Esophagus muscularis mucosa (tissue), 4 donors: Measurements from ENCODE around the gene MANEAL. TPM values are rescaled to one million over a fixed set of nuclear protein-coding genes. Genes with fewer than 3 reads are reported as not detected.

Source experiments
- DNase-seq: peaks from one replicate; pipeline ENCODE4 v3.0.0-alpha.2; 2017; ENCODE audit errors: extremely low spot score
- H3K27ac ChIP-seq, 4 donors: fragments of 200-600 bp; sonication (generic); replicated peaks in 1 of 4; 1 replicate in 3 of 4; 2 replicates in 1 of 4; pipeline ENCODE4 v1.5.1; 2016 to 2019; ENCODE audit warnings: mild to moderate bottlenecking in 1 of 4
- H3K27me3 ChIP-seq, 4 donors: fragments of 200-600 bp; sonication (generic); one replicate each; pipeline versions ENCODE4 v1.5.1 to v1.6.0; 2016 to 2019
- H3K36me3 ChIP-seq, 4 donors: fragments of 200-600 bp; sonication (generic); one replicate each; pipeline ENCODE4 v1.5.1; 2016 to 2019
- H3K4me1 ChIP-seq, 4 donors: fragments of 200-600 bp; sonication (generic); one replicate each; pipeline ENCODE4 v1.5.1; 2016 to 2019
- H3K4me3 ChIP-seq, 4 donors: fragments of 200-600 bp; sonication (generic); 1 replicate in 2 of 4; 2 replicates in 2 of 4; pipeline ENCODE4 v1.5.1; 2016 to 2019; ENCODE audit warnings: mild to moderate bottlenecking in 4 of 4, moderate library complexity in 1 of 4
- H3K9me3 ChIP-seq, 4 donors: fragments of 200-600 bp; sonication (generic); 1 replicate in 3 of 4; 2 replicates in 1 of 4; pipeline ENCODE4 v1.5.1; 2016 to 2019
- EP300 ChIP-seq: sonication (generic); formaldehyde crosslinking; IDR thresholded peaks from one replicate; pipeline ENCODE4 v1.6.1; 2017; ENCODE audit warnings: antibody characterized with exemption
- POLR2A ChIP-seq: fragments of 450-650 bp; IDR thresholded peaks from one replicate; pipeline ENCODE4 v1.6.1; 2017; ENCODE audit warnings: antibody characterized with exemption, moderate library complexity, mild to moderate bottlenecking, low read depth
- POLR2AphosphoS5 ChIP-seq, 2 donors: sonication (generic); formaldehyde crosslinking; IDR thresholded peaks; one replicate each; pipeline ENCODE4 v1.6.1; 2017; ENCODE audit warnings: antibody characterized with exemption in 2 of 2
- WGBS: methylation state at CpG from one replicate; pipeline ENCODE4 v1.1.5; 2018; 5-methylcytosine and 5-hydroxymethylcytosine counted together
- intact Hi-C: fragments of 100-400 bp; cut with DNase I; formaldehyde crosslinking; loops from one replicate; pipeline ENCODE4 v1.15.1; 2023
- total RNA-seq, 4 donors: library from RNA; depleted of rRNA; stranded (reverse); fragments of >200 nt; gene quantifications; one replicate each; pipeline versions ENCODE4 v1.1.0 to v1.2.1, GENCODE V29; 2016
- TF ChIP-seq, protein P1 (sequence below), 3 experiments: fragments of 200-600 bp in 2 of 3; fragments of 450-650 bp in 1 of 3; sonication (generic) in 2 of 3; IDR thresholded peaks; one replicate each; pipeline ENCODE4 v1.5.1; 2017 to 2019; ENCODE audit warnings: antibody characterized with exemption in 3 of 3, mild to moderate bottlenecking in 2 of 3, moderate library complexity in 1 of 3

MANEAL gene
- total RNA-seq, 4 donors from 2014 or later: 1.2 to 3.3 (median 1.5) TPM

DNA sequence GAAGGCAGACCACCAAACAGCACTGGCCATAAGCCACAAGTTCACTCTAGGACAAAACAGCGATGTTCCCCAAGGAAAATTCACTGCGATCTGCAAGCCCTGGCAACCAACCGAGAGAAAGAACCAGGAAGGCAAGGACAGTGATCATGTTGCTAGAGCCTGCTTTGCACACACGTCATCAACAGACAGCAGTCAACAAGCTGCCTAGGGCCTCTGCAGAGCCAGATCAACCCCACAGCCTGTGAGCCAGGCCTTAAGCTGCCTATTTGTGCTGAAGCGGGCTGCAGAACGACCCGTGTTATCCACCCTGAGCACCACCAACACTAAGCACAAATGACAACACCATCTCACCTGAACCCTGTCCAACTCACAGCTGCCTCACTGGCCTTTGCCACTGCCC lies 20.6 kb downstream of the MANEAL start:
- Histone ChIP-seq H3K4me1 (peaks cover 7 to 38% (median 33%) of the 10 kb centered on the region in 4 donors), H3K4me3 (no peak overlapping the region), H3K27ac (no peak overlapping the region), H3K27me3 (no peaks in the 10 kb centered on the region), H3K36me3 (peaks cover 6 to 45% (median 38%) of the 10 kb centered on the region in 4 donors), H3K9me3 (no peaks in the 10 kb centered on the region)
- intact Hi-C loops: no loop called here
- no peak for DNase-seq
- TF ChIP-seq POLR2AphosphoS5 (IDR thresholded peaks at IDR 0.05) (no peak), POLR2A (no peak), EP300 (no peak)
- TF ChIP-seq, protein P1, sequence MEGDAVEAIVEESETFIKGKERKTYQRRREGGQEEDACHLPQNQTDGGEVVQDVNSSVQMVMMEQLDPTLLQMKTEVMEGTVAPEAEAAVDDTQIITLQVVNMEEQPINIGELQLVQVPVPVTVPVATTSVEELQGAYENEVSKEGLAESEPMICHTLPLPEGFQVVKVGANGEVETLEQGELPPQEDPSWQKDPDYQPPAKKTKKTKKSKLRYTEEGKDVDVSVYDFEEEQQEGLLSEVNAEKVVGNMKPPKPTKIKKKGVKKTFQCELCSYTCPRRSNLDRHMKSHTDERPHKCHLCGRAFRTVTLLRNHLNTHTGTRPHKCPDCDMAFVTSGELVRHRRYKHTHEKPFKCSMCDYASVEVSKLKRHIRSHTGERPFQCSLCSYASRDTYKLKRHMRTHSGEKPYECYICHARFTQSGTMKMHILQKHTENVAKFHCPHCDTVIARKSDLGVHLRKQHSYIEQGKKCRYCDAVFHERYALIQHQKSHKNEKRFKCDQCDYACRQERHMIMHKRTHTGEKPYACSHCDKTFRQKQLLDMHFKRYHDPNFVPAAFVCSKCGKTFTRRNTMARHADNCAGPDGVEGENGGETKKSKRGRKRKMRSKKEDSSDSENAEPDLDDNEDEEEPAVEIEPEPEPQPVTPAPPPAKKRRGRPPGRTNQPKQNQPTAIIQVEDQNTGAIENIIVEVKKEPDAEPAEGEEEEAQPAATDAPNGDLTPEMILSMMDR (IDR thresholded peaks at IDR 0.05): no peak
- 89% methylated on average over 4 of the region's 7 CpGs for WGBS

DNA sequence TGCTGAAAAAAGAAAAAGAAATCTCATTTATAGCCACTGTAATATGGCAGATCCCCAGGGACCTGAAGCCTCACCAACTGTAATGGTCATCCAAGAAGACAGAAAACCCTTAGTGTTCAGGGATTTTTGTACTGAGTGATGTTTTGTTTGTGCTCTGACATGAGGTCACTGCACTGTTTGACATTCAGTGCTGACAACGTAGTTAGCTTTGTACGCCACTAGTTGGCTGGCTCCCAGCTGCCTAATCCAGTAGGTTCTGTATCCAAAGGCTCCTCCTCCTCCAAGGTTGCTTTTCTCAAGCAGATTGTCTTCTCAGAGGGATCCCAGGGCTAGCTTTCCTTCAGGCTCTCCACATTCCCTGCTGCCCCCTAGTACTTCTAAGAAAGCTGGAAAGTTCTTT lies 23.8 kb downstream of the MANEAL start:
- Histone ChIP-seq H3K4me3 (no peak overlapping the region), H3K27me3 (no peaks in the 10 kb centered on the region), H3K36me3 (peaks cover 20 to 75% (median 68%) of the 10 kb centered on the region in 4 donors), H3K9me3 (no peaks in the 10 kb centered on the region), H3K4me1 (peaks cover 2 to 17% (median 14%) of the 10 kb centered on the region in 4 donors), H3K27ac (peak overlapping the region; percentile 38 to 70 (median 58))
- DNase-seq: no peak
- TF ChIP-seq EP300 (no peak), POLR2AphosphoS5 (IDR thresholded peaks at IDR 0.05) (peak; percentile 40 to 50)
- TF ChIP-seq, protein P1 (IDR thresholded peaks at IDR 0.05): no peak
- intact Hi-C loops: no loop called here
- 28% methylated on average over 2 of the region's 2 CpGs for WGBS

DNA sequence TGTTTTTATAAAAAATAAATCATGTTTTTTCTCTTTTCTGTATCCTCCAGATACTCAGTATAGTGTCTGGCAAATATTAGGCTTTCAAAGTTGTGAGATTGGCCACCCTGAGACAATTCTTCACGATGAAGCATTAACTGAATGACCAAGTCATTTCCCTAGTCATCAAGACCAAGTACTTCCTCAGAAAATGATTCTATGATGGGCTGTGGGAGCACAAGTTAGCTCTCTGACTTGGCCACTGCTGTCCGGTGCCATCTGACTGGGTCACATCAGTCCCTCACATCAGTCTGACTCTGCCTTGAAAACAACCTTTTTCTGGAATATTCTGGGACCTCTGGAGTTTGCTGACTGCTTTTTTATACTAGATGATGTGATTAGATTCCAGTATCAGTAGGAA lies 27.8 kb downstream of the MANEAL start:
- TF ChIP-seq POLR2AphosphoS5 (IDR thresholded peaks at IDR 0.05) (no peak), EP300 (no peak), POLR2A (no peak)
- TF ChIP-seq, protein P1 (IDR thresholded peaks at IDR 0.05): no peak
- peaks cover 2 to 18% (median 14%) of the 10 kb centered on the region in 4 donors for H3K4me1 ChIP-seq
- H3K27me3 ChIP-seq: no peaks in the 10 kb centered on the region
- no peak for DNase-seq
- H3K27ac ChIP-seq: no peak overlapping the region
- H3K9me3 ChIP-seq: no peaks in the 10 kb centered on the region
- intact Hi-C loops: no loop called here
- H3K36me3 ChIP-seq: peaks cover 24 to 79% (median 66%) of the 10 kb centered on the region in 4 donors
- WGBS: 95% methylated on average over 2 of the region's 2 CpGs
- no peak overlapping the region for H3K4me3 ChIP-seq

DNA sequence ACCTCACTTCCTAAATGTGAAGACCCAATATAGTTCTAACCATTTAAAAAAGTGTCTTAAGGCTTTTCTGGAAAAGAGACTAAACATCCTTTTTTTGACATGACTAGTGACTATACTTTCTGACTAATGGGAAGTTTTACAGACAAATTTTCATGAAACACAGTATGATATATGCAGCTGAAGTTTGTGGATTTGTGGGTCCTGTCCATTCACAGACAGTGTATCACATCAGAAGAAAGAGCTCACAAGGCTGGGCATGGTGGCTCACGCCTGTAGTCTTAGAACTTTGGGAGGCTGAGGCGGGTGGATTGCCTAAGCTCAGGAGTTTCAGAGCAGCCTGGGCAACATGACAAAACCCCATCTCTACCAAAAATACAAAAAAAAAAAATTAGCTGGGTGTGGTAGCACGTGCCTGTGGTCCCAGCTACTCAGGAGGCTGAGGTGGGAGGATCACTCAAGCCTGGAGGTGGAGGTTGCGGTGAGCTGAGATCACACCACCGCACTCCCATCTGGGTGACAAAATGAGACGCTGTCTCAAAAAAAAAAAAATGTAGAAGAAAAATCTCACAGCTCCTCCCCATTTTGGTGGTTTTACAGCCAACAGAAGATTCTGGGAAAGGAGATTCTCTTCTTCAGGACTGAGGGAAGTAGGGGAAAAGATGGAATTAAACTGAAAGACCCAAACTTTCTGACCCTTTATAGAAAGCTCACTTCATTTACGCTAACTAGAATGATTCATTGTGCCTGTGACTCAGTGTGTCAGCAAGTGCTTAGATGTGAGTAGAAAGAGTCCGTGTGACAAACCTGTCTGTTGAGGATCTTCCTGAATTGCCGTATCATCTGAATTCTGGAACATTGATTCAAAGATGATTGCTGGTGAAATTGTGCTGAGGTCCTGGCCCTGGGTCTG lies 29.5 kb downstream of the MANEAL start:
- 83% methylated on average over 9 of the region's 9 CpGs for WGBS
- intact Hi-C loops: no loop called here

More for the DNA sequence above, 29.5 kb downstream of the MANEAL start:
- peaks cover 0 to 4% (median 0%) of the 10 kb centered on the region in 4 donors for H3K4me1 ChIP-seq
- no peak overlapping the region for H3K4me3 ChIP-seq
- no peaks in the 10 kb centered on the region for H3K9me3 ChIP-seq
- TF ChIP-seq EP300: no peak
- TF ChIP-seq POLR2AphosphoS5 (IDR thresholded peaks at IDR 0.05): no peak
- TF ChIP-seq, protein P1 (IDR thresholded peaks at IDR 0.05): no peak
- TF ChIP-seq POLR2A: no peak
- H3K27me3 ChIP-seq: no peaks in the 10 kb centered on the region
- no peak overlapping the region for H3K27ac ChIP-seq
- H3K36me3 ChIP-seq: peaks cover 24 to 82% (median 68%) of the 10 kb centered on the region in 4 donors
- DNase-seq: no peak
